Measurements from ENCODE around the gene OR1N1. TPM values are rescaled to one million over a fixed set of nuclear protein-coding genes. Genes with fewer than 3 reads are reported as not detected.

The OR1N1 gene
- polyA plus RNA-seq, 1 donor (not counting 4 experiments of a cell fraction or from before 2014, with no cell fraction given), result not detected

GRCh38 chr9:122561446-122561845 lies 34.4 kb upstream of the OR1N1 start:
- H2AFZ ChIP-seq (ENCODE audit: control insufficient read depth, low read length), result no peak overlapping the region
- dilution Hi-C loops (cut with MboI; ENCODE audit: extremely low pct_ligation_motif_present, low sequenced_read_pairs), result no loop called here
- no peak for DNase-seq (ENCODE audit: low read depth, low spot score)
- no peaks in the 10 kb centered on the region for H3K4me1 ChIP-seq (ENCODE audit: control insufficient read depth, extremely low read depth, insufficient read depth, low read length)
- no peak overlapping the region for H3K9ac ChIP-seq (ENCODE audit: control insufficient read depth, extremely low read depth, insufficient read depth, low read length)
- H3K27ac ChIP-seq (ENCODE audit: control insufficient read depth, insufficient read depth, low read length), result no peak overlapping the region
- no peak overlapping the region for H3K4me3 ChIP-seq (ENCODE audit: control insufficient read depth in 2 of 3, extremely low read depth in 1 of 3, insufficient read depth in 2 of 3, low read depth in 1 of 3, low read length in 3 of 3)
- H3K27me3 ChIP-seq (ENCODE audit: control insufficient read depth, extremely low read depth, insufficient read depth, low read length), result no peaks in the 10 kb centered on the region
- H3K4me2 ChIP-seq (ENCODE audit: control insufficient read depth, extremely low read depth, insufficient read depth, low read depth, low read length), result no peak overlapping the region
- no peaks in the 10 kb centered on the region for H3K79me2 ChIP-seq (ENCODE audit: control insufficient read depth, insufficient read depth, low read length)
- no peaks in the 10 kb centered on the region for H3K9me3 ChIP-seq (ENCODE audit: control insufficient read depth, low read depth, low read length)
- FAIRE-seq, result no peak
- no peaks in the 10 kb centered on the region for H3K36me3 ChIP-seq (ENCODE audit: control insufficient read depth in 2 of 2, extremely low read depth in 1 of 2, insufficient read depth in 2 of 2, low read length in 2 of 2)
- TF ChIP-seq EZH2 (IDR thresholded peaks at IDR 0.05; ENCODE audit: low read length) (no peak), CTCF (optimal IDR thresholded peaks at IDR 0.05 in 1 of 3, IDR thresholded peaks at IDR 0.05 in 1 of 3, conservative IDR thresholded peaks at IDR 0.05 in 1 of 3; ENCODE audit: extremely low read depth in 1 of 3, insufficient read depth in 2 of 3, low read length in 3 of 3) (no peak)
- no peaks in the 10 kb centered on the region for H3K9me1 ChIP-seq (ENCODE audit: control insufficient read depth, extremely low read depth, insufficient read depth, low read length)
- no peaks in the 10 kb centered on the region for H4K20me1 ChIP-seq (ENCODE audit: control insufficient read depth, extremely low read depth, insufficient read depth, low read length)

- no peak for TF ChIP-seq EZH2 (IDR thresholded peaks at IDR 0.05; ENCODE audit: low read length)
- TF ChIP-seq CTCF (optimal IDR thresholded peaks at IDR 0.05 in 1 of 3, IDR thresholded peaks at IDR 0.05 in 1 of 3, conservative IDR thresholded peaks at IDR 0.05 in 1 of 3; ENCODE audit: extremely low read depth in 1 of 3, insufficient read depth in 2 of 3, low read length in 3 of 3), result no peak
- FAIRE-seq, result no peak
- dilution Hi-C loops (cut with MboI; ENCODE audit: extremely low pct_ligation_motif_present, low sequenced_read_pairs), result no loop called here
These were observed 25.7 kb upstream of the OR1N1 start, which contains the start of gene OR1N2 for GRCh38 chr9:122552812-122553211. Gene OR1N2, plus strand, starts transcription at chr9:122553112. Its CDS starts 100 bp downstream, at chr9:122553212.

More at GRCh38 chr9:122552812-122553211, 25.7 kb upstream of the OR1N1 start, which contains the start of gene OR1N2:
- Histone ChIP-seq H4K20me1 (ENCODE audit: control insufficient read depth, extremely low read depth, insufficient read depth, low read length) (no peaks in the 10 kb centered on the region), H3K9me3 (ENCODE audit: control insufficient read depth, low read depth, low read length) (no peaks in the 10 kb centered on the region), H2AFZ (ENCODE audit: control insufficient read depth, low read length) (no peak within 1 kb of the TSS), H3K4me2 (ENCODE audit: control insufficient read depth, extremely low read depth, insufficient read depth, low read depth, low read length) (no peak within 1 kb of the TSS), H3K36me3 (ENCODE audit: control insufficient read depth in 2 of 2, extremely low read depth in 1 of 2, insufficient read depth in 2 of 2, low read length in 2 of 2) (no peaks in the 10 kb centered on the region), H3K4me3 (ENCODE audit: control insufficient read depth in 2 of 3, extremely low read depth in 1 of 3, insufficient read depth in 2 of 3, low read depth in 1 of 3, low read length in 3 of 3) (no peak within 1 kb of the TSS), H3K9ac (ENCODE audit: control insufficient read depth, extremely low read depth, insufficient read depth, low read length) (no peak within 1 kb of the TSS), H3K4me1 (ENCODE audit: control insufficient read depth, extremely low read depth, insufficient read depth, low read length) (no peaks in the 10 kb centered on the region), H3K27me3 (ENCODE audit: control insufficient read depth, extremely low read depth, insufficient read depth, low read length) (no peaks in the 10 kb centered on the region), H3K9me1 (ENCODE audit: control insufficient read depth, extremely low read depth, insufficient read depth, low read length) (no peaks in the 10 kb centered on the region), H3K27ac (ENCODE audit: control insufficient read depth, insufficient read depth, low read length) (no peak within 1 kb of the TSS), H3K79me2 (ENCODE audit: control insufficient read depth, insufficient read depth, low read length) (no peaks in the 10 kb centered on the region)
- no peak for DNase-seq (ENCODE audit: low read depth, low spot score)
